Measurements from ENCODE around the gene TEAD2.
A peak's percentile ranks its signal among the peaks of the same experiment; 100 is the strongest.
"Not testable (repeated sequence)": the region's sequence is repeated elsewhere in the genome, so short reads cannot be mapped to it uniquely, and the experiment has no call there.

Gene TEAD2

DNA sequence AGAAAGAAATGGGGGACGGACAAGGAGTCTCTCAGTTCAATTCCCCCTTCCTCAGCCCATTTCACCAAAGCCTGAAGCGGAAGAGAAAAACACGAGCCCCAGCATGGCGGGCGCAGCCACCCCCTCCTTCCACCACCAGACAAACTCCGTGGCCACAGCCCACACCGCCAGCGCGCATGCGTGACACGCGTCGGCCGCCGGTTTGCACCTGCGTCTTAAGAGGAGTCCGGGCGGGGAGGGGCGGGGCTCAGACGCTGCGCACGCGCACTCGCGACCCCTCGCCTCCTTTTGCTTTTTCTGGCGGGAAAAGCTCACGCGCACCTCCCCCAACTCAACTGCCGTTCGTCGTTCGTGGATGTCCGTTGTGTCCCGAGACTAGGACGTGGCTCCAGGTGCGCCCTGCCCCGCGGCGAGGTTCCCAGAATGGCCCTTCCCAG is 25.7 kb upstream of the TEAD2 start, which contains the start of gene KASH5:
TSS of gene KASH5 (plus strand) at position 314 of the 437 bp plus-strand sequence. CDS start 2,635 bp downstream, outside the sequence.
- peak; percentile 58 for DNase-seq (ENCODE audit: low spot score)

DNA sequence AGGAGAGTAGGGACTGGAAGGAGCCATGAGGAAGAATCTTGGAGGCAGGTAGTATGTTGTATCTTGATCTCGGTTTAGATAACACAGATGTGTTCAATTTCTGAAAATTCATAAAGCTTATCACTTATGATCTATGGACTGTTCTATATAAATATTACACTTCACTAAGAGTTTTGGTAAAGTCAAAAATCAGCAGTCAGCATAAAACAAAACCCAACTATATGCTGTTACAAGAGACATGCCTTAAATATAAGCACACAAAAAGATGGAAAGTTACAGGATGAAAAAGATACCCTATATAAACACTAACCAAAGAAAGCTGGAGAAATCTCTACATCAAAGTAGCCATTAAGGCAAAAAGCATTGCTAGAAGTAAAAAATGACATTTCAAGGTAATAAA is 21.4 kb upstream of the TEAD2 start:
- DNase-seq (ENCODE audit: low spot score), result no peak

DNA sequence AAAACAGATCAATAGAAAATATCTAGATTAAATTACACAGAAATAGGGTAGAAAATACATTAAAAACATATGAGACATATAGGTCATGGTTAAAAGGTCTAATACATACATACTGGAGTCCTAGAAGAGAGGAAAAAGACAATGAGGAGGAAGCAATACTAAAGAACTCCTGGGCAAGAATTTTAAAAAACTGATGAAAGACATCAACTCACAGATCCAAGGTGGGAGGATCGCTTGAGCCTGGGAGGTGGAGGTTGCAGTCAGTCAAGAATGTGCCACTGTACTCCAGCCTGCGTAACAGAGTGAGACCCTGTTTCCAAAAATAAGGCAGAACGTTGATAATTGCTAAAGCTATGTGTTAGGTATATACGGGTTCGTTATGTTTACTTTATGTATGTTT is 20.4 kb upstream of the TEAD2 start:
- no peak for DNase-seq (ENCODE audit: low spot score)

DNA sequence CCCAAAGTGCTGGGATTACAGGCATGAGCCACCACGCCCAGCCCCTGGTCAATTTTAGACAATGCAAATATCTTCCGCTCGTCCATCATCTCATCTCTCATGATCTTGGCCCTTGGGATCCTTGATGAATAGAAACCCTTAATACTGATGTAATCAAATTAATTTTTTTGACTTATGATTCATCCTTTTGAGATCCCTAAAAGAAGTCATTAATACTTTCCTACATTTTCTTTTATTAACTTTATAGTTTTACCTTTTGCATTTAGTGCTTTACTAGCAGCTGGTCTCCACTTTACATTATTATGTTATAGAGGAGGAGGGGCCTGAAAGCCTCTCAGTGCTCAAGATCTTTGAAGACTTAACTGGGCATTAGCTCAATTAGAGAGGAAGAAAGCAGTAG is 18.2 kb upstream of the TEAD2 start:
- DNase-seq (ENCODE audit: low spot score), result no peak

DNA sequence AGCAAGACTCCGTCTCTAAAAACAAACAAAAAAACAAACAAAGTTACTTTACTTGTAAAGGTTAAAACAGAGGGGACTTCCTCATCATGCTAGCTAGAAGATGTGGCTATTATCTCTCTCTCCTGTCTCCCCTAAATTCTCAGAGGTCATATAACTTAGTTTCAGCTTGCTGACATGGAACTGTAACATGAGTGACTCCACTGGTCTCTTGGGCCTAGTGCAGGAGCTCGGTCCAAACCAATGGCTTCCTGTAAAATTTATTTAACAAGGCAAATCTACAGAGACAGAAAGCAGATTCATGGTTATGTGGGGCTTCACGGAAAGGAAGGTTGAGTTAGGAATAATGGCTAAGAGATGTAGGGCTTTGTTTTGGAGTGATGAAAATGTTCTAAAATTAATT is 16.3 kb upstream of the TEAD2 start:
- no peak for DNase-seq (ENCODE audit: low spot score)

DNA sequence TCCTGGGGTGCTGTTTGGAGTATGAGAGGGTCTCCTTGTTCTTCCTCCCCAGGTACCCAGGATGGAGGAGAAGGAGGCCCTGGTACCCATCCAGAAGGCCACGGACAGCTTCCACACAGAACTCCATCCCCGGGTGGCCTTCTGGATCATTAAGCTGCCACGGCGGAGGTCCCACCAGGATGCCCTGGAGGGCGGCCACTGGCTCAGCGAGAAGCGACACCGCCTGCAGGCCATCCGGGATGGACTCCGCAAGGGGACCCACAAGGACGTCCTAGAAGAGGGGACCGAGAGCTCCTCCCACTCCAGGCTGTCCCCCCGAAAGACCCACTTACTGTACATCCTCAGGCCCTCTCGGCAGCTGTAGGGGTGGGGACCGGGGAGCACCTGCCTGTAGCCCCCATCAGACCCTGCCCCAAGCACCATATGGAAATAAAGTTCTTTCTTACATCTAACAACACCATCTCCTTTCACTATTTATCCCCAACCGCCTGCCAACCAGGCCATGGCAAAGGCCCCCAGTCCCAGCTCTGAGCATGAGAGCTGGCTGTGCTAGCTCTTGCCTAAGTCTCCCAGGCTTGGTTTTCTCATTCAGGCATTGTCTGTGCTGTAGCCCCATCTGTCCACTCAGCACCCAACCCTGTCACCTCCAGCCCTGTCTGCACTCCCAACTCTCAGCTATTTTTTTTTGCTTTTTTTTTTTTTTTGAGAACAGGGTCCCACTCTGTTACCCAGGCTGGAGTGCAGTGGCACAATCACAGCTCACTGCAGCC is 12.6 kb upstream of the TEAD2 start:
- no peak for DNase-seq (ENCODE audit: low spot score)

DNA sequence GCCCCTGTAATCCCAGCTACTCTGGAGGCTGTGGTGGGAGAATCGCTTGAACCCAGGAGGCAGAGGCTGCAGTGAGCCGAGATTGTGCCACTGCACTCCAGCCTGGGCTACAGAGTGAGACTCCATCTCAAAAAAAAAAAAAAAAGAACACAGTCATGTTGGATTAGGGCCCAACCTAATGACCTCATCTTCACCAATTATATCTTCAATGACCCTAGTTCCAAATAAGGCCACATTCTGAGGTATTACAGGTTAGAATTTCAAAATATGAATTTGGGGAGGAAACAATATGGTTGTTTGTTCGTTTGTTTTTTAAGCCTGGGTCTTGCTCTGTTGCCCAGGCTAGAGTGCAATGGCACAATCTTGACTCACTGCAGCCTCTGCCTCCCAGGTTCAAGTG is 11.0 kb upstream of the TEAD2 start:
- DNase-seq (ENCODE audit: low spot score), result not testable (repeated sequence)

DNA sequence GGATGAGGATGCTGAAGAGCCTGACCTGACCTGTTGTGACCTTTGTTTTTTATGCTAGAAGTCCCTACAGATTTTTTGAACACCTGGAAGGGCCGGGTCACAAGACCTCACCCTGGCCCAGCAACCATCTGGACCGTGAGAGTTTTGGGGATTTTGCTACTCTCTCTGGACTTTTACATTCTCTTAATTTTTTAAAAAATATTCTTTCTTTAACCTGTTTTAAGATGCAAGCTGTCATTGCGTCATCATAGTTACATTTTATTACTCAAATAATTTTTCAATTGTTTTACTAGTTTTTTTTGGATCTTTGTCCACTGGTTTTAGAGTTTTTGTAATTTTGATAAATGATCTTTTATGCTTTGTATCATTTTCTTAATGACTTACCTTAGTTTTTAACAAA is 9.0 kb upstream of the TEAD2 start:
- DNase-seq (ENCODE audit: low spot score), result no peak

DNA sequence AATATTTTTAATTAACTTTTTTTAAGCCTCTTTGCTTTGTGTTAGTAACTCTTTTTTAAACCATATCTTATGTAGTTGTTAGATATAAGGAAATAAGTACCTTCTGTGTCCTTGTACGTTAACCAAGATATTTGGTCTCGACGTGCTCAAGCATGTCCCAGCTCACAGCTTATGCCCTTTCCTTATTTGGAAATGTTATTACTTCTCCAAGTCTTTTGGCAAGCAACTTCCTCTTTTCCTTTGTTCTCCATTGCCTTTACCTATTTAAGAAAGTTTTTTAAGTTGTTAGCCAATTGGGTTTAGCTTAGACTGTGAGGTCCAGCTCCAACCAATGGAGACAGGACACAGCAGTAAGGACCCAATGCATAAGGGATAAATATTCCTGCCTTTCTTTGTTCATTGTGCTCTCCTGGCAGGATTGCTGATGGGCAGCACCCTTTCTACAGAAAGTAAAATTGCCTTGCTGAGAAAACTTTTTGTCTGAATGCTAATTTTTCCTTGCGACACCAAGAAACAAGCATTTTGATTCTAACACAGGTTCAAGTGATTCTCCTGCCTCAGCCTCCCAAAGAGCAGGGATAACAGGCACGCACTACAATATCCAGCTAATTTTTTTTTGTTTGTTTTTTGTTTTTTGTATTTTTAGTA is 6.6 kb upstream of the TEAD2 start:
- DNase-seq (ENCODE audit: low spot score), result no peak

DNA sequence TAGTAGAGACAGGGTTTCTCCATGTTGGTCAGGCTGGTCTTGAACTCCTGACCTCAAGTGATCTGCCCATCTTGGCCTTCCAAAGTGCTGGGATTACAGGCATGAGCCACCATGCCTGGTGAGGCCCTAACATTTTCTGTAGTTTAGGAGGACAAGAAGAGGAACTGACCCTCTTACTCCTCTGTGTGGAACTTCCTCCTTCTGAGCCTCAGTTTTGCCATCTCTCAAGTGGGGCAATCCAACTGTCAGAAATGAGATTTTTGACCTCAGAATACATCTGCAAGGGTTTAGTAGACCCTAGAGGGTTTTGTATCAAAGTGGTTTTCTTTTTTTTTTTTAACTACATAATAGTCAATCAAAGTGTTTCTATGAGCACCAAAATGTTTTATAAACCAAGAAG is 3.9 kb upstream of the TEAD2 start:
- no peak for DNase-seq (ENCODE audit: low spot score)

DNA sequence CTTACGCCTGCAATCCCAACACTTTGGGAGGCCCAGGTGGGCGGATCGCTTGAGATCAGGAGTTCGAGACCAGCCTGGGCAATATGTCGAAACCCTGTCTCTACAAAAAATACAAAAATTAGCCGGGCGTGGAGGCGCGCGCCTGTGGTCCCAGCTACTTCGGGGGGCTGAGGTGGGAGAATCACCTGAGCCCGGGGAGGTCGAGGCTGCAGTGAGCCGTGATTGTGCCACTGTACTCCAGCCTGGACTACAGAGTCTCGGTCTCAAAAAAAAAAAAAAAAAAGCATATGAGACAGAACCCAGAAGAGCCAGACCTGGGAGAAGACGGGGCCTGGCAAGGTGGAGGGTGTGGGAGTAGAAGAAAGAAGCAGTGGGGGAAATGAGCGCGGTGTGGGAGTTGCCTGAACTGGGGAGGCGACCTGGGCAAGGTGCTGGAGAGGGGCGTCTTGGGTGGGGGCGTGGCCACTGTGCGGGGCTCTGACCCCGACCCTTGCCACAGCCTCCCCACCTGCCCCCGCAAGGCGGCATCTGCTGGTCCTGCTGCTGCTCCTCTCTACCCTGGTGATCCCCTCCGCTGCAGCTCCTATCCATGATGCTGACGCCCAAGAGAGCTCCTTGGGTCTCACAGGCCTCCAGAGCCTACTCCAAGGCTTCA is 2.0 kb upstream of the TEAD2 start:
- no peak for DNase-seq (ENCODE audit: low spot score)

DNA sequence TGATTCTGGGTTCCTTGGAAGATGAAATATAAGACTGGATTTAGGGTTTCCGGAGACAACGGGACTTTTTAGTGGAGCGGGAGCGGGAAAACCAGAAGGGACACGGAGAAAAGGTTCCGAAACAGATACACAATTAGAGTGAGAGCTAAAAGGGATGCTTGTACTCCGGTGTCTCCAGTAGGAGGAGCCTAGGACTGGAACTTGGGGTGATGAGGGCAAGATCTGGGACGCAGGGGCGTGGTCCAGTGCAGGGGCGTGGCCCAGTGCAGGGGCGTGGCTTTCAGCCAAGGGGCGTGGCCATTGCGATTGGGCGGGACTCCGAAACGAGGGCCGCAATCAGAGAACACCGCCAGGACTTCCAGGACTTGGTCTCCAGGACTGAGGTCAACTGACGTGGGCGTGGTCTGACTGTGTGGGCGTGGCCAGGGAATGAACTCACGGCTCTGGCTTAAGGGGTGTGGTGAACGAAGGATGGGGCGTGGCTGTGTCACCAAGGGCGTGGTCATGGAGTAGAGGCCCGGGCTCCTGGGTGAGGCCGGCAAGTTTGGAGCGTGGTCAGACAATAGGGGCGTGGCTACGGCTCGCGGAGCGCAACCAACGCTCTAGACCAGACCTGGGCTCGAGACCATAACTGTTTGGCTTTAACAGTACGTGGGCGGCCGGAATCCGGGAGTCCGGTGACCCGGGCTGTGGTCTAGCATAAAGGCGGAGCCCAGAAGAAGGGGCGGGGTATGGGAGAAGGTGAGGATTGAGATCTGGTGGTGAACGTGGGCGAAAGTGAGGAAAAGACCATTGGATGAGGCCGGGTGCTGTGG is 1.3 kb upstream of the TEAD2 start, which contains the start of gene DKKL1:
TSS of gene DKKL1 (plus strand) at position 610 of the 815 bp plus-strand sequence. CDS start at position 732, 122 bp downstream.
- DNase-seq (ENCODE audit: low spot score), result peak; percentile 24

DNA sequence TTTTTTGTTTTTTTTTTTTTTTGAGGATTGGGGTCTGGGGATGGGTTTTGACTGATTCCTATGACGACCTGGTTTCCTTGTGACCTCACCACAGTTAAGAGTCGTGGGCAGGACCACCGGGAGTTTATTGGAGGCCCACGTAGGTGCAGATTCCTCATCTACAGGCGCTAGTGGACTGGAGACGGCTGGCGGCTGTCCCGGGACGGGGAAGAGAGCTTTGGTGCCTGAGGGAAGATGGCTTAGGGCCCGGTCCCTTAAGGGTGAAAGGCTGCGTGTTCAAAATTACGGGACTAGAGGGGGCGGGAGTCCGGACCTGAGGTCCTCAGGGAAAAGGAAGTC is 682 bp upstream of the TEAD2 start:
- no peak for DNase-seq (ENCODE audit: low spot score)

DNA sequence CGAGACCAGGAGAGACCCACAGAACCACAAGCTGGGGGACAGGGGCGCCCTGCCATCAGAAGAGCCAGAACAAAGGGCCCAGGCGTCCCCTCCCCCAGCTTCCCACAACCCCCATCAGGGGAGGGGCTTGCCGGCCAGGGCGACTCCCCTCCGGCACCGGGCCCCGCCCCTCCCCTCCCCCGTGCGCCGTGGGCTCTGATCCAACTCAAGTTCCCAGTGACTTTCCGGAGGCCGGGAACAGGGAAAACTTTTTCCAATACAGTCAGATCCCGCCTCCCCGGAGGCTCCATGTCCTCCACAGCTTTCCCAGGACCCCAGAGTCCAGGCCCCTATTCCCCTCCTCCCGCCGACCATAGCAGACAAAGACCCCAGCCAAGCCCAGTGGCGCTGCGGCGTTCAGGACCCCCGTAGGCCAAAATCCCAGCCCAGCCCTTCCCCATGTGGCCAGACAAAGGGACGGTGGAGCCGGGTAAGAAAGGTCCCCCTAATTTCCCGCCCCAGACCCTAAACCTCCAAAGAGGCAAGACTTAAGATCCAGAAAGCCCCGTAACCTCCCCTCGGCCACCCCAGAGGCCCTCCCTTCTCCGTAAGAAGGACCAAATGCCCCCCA is 673 bp downstream of the TEAD2 start:
- no peak for DNase-seq (ENCODE audit: low spot score)

DNA sequence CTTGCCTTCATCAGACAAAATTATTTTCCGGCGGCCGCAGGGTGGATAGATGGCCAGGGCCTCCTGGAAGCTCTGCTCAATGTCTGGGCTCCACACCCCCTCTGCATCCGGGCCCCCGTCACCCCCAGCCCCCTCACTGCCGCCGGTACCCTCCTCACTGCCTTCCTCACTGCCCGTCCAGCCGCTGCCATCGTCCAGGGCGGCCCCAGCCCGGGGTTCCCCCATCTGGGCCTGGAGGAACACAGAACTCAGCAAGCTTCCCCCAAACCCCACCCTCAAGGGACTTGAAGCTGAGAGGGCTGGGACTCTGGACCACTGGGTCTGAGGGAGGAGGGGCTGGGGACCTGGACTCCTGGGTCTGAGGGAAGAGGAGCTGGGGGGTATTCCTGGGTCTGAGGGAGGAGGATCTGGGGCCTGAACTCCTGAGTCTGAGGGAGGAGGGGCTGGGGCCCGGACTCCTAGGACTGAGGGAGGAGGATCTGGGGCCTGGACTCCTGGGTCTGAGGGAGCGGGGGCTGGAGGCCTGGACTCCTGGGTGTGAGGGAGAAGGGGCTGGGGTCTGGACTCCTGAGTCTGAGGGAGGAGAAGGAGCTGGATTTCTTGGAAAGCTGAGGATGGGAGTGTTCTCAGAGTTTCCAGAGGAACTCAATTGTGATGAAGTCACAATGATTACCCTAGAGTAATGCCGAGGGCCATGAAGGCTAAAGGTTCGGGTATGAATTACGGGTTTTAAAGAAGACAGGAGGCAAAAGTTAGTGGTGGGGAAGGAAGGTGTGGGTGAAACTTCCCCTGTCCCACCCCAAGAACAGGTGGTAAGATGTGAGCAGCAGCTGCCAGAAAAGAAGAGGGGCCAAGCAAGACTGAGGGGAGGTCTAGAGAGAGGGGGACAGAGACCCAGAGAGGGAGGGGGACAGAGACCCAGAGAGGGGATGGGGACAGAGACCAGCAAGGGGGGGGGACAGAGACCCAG is 2.1 kb downstream of the TEAD2 start:
- no peak for DNase-seq (ENCODE audit: low spot score)

DNA sequence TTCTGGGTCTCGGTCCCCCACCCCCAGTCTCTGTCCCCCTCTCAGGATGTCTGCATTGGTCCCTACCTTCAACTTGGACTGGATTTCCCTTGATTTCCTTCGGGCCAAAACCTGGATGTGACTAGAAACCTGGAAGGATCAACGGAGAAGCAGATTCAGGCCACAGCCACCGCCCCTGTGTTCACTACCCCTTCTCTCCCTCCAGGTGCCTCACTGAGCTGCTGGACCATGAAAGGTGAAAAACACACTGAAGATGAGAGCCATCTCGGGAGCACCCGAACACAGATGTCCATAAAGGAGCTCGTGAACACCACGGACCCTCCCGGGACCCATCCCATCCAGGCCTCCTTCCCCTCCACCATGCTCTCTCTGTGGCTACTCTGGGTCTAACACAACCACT is 5.0 kb downstream of the TEAD2 start:
- no peak for DNase-seq (ENCODE audit: low spot score)

DNA sequence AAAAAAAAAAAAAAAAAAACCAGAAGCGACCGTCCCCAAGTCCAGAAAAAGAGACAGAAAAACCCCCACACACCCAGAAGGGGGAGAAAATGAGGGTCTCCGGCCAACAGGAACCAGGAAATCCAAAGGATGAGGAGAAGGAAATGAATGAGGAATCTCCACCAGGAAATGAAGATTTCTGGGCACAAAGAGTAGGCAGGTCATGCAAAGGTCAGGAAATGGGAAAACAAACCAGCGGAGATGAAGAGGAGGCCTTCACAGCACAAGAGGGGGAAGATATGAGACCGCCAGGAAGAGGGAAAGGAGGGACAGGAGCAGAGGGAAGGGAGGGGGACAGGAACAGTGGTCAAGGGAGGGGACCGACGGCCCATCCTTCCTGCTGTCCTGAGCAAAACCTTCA is 5.8 kb downstream of the TEAD2 start:
- no peak for DNase-seq (ENCODE audit: low spot score)

DNA sequence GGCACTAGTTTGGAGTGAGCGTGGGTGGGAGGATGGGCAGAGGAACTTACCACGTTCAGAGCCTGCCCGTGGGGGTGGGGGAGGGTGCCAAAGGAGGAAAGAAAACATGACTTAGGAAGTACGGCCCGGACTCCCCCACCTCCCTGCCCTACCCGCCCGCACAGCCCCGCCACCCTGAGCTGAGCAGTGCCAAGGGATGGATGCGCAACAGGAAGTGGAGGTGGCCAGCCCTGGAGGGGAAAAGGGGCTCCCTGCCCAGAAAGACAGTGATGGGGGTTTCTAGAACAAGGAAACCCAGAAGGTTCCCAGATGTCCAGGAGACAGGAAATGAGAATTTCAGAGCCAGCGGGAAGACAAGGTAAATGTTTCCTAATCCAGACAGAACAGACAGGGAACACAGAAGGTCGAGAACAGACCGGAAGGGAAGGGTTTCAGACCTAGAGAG is 6.3 kb downstream of the TEAD2 start:
- DNase-seq (ENCODE audit: low spot score), result no peak

DNA sequence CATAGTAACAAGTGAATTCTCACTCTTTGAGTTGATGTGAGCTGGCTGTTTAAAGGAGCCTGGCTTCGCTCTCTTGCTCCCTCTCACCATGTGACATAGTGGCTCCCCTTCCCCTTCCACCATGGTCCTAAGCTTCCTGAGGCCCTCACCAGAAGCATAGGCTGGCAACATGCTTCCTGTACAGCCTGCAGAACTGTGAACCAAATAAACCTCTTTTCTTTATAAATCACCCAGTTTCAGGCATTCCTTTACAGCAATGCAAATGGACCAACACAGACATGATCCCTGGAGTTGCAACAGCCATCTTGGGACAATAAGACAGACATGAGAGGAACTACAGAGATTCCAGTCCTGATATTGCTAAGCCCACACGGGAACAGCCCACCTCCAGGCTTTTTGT is 12.6 kb downstream of the TEAD2 start:
- no peak for DNase-seq (ENCODE audit: low spot score)
